ENCODE measurements around the gene SMPD4.
"Not testable (repeated sequence)": the region's sequence is repeated elsewhere in the genome, so short reads cannot be mapped to it uniquely, and the experiment has no call there.

DNA sequence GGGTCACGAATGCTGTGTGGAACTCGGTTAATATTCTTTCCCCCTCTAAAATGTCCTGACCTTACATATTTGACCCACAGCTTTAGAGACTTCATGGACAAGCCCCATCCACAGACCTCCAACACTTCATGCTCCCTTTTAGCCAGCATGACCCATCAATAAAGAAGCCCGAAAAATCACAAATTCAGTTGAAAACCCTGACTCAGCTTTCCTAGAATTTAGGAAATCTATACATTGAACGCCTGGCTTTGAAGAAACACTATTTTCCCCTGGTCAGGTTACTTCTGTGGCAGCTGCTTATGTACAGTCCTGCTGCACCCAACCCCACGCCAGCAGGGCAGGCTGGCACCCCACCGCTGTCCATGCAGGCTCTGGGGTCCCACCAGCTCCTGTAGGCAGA lies 9.9 kb upstream of the SMPD4 start:
- TF ChIP-seq, protein P1, sequence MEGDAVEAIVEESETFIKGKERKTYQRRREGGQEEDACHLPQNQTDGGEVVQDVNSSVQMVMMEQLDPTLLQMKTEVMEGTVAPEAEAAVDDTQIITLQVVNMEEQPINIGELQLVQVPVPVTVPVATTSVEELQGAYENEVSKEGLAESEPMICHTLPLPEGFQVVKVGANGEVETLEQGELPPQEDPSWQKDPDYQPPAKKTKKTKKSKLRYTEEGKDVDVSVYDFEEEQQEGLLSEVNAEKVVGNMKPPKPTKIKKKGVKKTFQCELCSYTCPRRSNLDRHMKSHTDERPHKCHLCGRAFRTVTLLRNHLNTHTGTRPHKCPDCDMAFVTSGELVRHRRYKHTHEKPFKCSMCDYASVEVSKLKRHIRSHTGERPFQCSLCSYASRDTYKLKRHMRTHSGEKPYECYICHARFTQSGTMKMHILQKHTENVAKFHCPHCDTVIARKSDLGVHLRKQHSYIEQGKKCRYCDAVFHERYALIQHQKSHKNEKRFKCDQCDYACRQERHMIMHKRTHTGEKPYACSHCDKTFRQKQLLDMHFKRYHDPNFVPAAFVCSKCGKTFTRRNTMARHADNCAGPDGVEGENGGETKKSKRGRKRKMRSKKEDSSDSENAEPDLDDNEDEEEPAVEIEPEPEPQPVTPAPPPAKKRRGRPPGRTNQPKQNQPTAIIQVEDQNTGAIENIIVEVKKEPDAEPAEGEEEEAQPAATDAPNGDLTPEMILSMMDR (IDR thresholded peaks at IDR 0.05), result not testable (repeated sequence)
- TF ChIP-seq POLR2AphosphoS5 (IDR thresholded peaks at IDR 0.05), result not testable (repeated sequence)

Data from breast epithelium (tissue), 3 donors.